Stimulated activated CD4-positive, alpha-beta T cell treated with anti-CD3 and anti-CD28 coated beads, TNF-alpha, amount 100 ng/mL, for 24 hours (primary cell): ENCODE results near the gene SLC39A11.

Source experiments
- DNase-seq, 3 experiments: peaks; one replicate each; pipeline ENCODE4 v3.0.0-alpha.2; 2020; ENCODE audit warnings: low read depth in 3 of 3

Gene SLC39A11

DNA sequence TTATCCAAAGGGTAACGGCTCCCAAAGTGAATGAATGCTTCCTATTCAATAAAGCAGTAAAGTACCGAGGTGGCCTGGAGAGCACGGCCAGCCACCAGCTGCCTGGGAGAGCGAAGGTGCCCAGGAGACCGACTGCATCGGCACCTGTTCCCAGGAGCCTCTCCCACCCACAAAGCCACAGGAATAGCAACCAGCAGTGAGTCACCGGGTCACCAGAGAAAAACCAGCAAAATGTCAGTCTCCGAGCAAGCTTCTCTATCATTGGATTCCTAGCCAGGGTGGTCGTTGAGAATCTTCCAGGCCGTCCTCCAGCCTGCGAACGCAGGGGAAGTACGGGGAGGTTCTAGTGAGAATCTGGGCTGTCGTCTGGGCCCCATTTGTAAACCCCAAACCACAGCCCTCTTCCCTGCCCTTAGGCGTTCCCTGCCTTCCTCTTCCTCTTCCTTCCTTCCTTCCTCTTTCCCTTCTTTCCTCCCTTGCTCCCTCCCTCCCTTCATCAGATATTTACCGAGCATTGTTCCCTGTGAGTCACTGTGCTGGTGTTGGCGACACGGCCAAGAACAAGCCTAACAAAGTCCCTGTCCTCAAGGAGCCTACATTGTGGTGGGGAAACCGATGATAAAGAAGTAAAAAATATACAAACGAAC, 114.6 kb downstream of the SLC39A11 start:
- DNase-seq = no peak

DNA sequence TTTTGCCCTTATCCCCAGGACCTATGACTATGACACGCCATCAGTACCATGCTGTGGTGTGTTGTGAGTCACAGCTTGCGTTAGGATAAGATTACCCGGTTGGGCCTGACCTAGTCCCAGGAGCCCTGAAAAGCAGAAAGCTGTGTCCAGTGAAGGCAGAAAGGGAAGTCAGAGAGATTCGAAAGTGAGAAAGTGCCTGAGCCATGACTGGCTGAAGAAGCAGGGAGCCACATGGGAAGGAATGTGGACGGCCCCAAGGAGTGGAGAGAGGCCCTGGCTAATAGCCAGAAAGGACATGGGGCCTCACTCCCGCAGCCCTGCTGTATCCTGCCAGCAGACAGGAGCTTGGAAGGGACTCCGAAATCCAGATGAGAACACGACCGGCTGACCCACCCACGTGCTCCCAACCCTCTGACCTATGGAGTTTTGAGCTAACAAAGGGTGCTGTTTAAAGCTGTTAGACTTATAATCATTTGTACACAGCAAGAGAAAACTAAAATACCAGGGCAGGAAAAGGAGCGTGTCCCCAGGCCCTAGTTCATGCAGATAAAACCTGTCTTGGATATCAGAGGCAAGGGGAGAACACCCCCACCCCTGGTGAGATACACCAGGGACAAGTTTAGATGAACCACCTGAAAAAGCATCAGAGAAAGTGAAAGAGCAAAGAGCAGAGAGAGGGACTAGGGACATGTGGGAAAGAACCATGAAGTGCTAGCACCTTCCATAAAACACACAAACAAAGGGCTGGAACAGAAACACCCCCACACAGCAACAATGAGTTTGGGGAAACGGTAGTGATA, 115.3 kb downstream of the SLC39A11 start:
- no peak for DNase-seq

DNA sequence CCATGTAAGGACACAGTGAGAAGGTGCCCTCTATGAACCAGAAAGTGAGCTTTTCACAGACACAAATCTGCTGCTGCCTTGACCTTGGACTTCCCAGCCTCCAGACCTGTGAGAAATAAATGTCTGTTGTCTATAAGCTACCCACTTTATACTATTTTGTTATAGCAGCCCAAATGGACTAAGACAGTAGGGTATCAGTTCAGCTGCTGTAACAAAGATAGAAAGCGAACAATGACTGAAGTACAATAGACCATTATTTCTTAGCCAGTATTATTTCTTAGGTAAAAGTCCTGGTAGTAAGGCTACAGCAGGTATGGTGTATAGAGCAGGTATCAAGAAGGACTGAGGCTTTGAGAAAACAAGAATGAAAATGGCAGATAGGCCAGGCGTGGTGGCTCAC, 117.0 kb downstream of the SLC39A11 start:
- no peak for DNase-seq

DNA sequence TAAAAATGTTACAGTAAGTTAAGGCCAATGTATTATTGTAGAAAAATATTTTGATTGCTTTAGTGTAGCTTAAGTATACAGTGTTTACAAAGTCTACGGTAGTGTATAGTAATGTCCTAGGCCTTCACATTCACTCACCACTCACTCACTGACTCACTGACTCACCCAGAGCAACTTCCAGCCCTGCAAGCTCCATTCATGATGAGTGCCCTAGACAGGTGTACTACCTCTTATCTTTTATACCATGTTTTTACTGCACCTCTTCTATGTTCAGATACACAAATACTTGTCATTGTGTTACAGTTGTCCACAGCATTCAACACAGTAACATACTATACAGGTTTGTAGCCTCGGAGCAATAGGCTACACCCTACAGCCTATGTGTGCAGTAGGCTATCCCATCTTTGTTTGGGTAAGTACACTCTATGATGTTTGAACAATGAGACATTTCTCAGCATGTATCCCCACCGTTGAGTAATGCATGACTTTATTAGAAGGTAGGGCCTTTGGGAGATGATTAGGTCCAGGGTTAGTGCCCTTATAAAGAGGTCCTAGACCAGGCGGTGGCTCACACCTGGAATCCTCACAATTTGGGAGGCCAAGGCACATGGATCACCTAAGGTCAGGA, 117.8 kb downstream of the SLC39A11 start:
- DNase-seq = no peak

DNA sequence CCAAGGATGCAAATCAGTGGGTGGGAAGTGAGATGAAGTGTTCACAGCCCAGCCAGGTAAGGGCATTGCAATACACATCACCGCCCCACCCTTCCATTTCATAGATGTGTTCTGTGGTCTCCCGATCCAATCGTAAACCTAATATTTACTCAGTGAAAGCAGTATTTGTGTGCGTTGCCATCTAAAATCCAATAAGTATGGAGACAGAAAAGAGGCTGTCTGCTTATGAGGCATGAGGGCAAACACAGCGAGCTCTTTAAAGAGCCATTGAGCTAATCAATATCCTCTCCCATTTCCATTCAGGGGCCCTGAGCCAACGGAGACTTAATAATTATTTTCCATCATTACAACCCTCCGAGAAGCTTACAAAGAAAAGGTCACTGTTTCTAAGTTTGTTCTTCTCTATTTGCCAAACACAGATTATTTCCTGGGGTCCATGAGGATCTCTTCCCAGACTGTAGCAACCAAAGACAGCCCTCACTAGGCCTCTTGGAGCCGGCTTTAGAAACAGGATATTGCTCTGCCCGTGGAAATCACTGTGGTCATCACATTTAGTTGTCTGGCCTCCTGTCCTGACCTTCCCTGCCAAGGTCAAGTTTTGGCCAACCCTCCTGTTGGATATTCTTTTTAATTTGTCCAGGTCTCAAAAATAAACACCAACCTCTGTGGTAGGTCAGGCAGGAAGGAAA, 120.1 kb downstream of the SLC39A11 start:
- DNase-seq = no peak

DNA sequence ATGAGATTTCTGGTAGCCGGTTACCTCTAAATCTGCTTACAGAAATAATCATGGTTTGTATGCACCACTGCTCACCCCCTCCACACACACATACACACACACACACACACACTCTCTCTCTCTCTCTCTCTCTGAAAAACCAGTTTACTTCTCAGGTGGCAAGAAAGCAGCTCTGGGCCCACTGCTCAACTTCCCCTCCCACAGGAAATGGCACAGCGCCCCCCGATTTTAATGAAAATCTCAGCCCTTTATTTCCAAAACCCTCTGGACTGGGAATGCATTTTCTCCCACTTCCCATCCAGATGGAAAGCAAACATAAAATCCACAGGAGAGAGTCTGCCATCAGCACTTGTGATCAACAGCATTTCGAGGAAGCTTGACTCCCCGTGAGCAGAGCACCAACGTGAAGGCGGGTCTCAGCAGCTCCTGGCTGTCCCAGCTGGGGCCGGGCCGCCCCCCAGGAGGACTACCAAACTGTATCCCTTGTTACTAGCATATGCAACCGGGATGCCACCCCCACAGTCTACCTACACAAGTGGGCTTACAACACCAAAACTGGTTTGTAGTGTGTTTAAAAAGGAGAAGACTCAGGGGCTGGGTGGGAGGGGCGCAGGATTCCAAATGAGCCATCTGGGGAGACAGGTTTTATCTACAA, 121.1 kb downstream of the SLC39A11 start:
- no peak for DNase-seq

DNA sequence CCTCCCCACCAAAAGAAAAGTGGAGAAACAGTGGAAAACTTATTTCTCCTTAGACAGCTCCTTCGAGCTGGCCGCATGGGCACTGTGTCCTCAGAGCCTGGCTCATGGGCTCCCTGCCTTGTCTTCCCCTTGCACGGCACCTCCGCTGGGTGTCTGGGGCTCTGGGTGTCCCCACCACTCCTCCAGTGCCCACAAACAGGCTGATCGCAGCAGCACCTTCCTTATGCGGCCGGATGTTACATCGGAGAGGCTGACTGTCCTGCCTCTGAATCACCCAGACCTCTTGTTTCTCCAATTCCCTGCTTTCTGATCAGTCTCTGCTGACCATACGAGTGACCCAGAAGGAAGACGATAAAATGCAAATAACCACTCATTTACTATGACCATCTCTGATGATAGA, 121.7 kb downstream of the SLC39A11 start:
- DNase-seq = no peak

DNA sequence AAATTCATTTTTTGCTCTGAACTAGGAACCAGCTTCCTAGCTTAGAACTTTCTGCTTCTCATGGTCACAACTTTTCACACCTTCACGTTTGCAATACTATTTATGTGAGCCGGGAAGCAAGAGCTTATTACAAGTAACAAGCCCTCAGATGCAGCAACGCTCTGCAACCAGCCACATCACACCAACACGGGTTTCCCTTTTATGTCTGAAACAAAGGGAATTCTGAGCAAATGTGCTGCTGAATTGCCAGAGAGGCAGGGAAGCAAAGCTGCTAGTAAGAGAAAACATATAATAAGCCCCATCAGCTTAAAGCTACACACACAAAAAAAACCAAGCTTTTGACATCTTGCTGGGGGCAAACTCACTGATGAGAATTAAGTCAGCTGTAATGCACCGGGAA, 122.2 kb downstream of the SLC39A11 start:
- DNase-seq = no peak

DNA sequence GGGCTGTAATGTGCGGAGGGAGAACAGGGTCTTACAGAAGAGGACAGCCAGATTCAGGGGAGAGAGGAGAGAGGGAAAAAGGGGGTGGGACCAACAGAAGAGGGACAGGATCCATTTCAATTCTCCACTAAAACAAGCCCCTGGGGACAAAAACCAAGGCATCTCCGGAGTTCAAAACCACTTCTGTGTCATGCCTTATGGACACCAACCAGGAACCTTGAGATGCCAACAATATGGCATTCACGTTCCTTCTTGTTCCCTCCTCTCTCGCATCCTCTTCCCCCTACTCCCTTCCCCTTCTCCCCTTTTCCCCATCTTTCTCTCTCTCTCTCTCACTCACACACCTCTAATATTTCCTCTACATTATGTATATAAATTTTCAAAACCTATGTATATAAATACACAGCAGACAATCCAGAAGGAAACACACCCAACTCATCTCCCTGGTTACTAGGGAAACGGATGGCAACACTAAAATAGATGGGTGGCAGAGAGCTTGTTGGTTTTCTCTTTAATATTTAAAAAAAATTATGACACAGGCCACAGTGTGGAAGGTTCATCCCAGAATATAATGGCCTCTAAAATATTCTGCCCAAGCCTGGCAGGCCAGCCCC, 123.1 kb downstream of the SLC39A11 start:
- DNase-seq = no peak

DNA sequence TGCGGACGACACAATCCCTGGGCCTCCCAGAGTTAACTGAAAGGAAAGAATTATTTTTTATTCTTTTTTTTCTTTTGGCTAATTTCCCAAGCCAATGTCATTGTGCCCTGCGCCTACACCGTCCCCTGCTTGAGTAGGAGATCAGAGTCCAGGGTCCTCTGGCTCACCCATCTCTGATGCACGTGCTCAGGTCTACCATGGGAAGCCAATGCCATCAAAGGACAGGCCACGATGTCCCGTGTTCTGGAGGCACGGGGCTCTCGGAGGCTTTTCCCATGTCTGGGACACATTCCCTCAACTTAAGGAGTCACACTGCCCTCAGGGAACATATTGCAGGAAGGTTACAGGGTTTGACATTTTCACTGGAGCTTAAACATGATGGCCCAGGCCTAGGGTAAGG, 123.7 kb downstream of the SLC39A11 start:
- no peak for DNase-seq

DNA sequence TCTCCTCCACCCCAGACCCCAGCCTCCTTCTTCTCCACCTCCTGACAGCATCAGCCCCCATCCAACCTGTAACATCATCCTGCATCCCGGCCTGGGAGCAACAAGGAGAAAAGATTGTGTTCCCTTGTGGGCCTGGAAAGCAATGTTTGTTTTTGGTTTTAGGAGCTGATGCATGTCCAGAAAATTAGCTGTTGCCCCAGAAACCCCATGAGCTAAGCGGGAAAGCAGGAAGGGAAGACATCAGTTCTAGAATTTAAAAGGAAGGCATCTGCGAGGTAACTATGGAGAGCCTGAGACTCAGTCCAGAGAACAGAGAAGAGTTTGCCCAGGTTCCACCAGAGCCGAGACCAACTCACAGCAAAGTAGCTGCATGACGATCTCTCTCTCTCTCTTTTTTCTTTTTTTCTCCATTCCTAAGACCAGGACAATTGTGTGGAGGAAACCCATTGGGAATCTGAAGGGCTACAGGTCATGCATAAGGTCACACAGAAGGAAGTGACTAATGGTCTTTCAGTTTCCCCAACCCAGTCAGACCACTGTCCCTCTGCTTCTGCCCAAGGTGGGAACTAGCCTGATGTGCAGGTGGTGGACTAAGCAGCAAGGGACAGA, 124.4 kb downstream of the SLC39A11 start:
- DNase-seq = no peak

DNA sequence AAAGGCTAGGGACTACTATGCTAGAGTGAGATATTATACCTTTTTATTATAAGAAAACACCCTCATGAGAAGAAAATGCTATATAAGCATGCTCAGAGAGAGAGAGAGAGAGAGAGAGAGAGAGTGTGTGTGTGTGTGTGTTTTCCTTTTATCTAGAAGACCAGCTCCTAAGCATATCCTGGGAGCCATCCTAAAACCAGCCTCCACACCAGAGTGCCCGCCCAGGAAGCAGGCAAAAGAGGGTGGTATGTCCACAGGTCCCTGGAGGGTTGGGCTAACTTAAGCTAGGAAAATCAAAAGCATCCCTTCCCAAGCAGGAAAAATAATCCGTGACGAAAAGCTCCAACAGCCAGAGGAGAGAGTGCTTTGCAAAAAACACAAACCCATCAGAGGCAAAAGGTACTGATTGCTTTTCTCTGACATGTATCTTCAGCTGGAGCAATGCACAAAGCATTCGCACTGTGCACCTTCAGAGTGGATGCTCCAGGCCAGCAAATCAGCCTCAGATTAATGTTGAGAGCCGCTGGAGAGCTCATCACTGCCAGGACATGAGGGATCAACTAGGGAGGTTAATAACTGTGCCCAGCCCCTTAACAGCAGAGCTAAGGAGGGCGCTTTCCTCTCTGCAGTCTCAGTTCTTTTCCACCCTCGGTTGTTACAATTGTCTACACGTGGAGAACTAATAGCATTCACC, 125.1 kb downstream of the SLC39A11 start:
- DNase-seq = no peak

DNA sequence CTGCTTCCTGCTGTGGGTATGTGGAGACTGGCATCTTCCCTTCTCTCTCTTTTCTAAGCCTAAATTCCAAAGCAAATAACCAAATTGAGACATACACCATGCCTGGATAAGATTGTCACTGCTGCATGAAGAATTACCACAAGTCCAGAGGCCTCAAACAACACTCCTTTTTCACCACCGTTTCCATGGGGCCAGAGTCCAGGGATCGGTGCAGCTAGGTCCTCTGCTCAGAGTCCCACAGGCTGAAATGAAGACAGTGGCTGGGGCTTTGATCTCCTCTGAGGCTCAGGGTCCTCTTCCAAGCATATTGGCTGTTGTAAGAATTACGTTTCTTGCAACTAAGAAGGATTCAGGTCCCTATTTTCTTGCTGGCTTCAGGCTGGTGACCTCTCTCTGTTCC, 130.4 kb downstream of the SLC39A11 start:
- no peak for DNase-seq

DNA sequence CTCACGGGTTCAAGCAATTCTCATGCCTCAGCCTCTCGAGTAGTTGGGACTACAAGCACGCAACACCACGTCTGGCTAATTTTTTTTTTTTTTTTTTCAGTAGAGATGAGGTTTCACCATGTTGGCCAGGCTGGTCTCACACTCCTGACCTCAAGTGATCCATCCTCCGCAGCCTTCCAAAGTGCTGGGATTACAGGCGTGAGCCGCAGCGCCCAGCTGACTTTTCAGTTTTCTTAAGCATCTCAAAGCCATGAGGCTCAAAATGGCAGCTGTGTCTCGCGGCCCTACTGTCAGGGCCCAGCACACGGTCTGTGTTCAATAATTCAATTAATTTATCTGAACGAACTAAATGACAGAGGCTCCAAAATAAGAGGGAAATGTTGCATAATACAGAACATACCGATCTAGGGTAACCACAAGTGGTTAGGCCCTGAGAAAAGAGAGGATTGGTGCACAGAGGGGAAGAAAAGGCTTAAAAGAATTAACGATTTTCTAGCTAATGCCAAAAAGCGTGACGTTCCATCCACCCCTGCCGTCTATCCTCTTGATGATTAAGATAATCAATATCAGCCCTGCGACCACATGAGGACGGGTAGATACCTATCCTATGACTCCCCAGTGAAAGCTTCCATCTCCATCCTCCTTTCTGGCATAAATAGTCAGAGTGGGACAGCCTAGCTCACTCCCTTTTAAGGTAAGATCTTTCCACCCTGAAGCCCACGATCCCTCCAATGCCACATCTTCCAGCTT, 136.9 kb downstream of the SLC39A11 start:
- no peak for DNase-seq

DNA sequence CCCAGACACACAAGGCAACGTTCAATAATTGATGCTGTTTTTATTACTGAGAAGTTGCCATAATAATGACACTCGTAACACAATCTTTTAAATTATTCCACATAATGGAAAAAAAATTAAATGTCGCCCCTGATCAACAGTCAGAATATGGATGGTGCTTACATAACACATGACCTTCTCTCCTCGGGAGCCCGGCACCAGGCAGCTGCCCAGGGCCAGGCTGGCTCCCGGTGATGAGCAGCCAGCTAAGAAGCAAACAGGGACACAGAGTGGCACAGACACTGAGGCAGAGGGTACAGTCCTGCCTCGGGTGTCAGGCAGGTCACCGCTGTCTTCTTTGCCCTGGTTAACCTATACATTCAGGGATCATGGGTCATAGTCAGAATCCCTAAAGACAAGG, 137.9 kb downstream of the SLC39A11 start:
- DNase-seq = no peak

DNA sequence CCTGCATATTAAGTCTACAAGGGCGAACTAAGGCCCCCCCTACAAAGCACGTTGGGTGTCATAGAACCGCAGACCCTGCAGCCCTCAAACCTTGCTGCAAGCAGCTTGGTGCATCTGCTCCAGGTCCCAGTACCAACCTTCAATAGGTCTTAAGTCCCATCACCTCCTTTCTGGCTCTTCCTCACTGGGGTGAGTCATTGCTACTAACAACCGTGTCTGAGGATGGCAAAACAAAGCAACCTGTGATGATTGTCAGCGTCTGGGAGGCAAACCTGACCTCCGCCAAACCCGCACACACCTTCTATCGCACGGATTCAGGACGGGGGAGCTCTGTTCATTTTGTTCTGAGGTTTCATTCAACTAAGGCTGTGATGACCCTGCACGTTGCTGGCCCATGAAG, 138.9 kb downstream of the SLC39A11 start:
- DNase-seq = no peak

DNA sequence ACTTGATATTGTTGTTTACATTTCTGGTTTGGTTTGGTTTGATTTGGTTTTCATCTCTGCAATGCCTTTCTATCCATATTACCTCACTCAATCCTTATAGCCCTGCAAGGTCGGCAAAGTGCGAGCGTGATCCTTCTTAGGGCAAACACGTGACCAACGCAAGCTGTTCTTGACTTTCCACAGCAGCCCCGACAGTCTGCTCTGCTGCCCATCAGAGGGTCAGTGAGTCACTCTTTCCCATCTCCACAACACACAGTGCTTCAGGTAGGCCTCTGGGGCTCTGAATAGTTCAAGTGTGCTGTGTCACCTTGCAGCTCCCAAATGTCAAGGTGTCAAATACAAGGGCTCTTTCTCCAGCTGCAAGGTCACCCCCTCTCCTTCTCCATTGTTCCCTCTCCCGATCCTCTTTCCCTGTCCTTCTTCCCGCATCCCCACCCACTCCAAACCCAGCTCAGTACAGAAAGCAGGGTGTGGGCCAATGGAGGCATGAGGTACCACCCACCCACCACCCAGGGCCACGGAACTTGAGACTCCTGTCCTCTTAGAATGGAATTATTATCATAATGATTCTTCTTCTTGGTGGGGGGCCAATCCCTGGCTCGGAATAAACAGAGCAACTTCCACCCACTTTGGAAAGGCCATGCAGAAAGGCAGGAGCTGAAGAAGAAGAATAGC, 139.7 kb downstream of the SLC39A11 start:
- no peak for DNase-seq

DNA sequence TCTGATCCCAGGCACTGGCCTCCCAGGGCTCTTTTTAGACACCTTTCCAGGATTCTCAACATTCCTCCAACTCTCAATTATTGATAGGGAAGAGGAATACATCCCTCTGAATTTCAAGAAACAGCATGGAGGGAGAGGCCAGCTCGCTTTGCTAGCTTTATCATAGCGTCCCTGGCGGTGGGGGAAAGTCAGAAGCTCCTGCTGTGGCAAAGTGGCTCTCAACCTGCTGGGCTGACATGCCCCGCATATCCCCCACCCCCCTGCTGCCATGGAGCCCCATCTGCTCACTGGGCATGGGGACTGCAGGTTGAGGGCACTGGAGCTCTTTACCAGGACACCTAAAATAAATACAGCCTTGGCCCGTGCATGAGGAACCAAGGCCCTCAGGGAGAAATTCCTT, 140.3 kb downstream of the SLC39A11 start:
- no peak for DNase-seq

DNA sequence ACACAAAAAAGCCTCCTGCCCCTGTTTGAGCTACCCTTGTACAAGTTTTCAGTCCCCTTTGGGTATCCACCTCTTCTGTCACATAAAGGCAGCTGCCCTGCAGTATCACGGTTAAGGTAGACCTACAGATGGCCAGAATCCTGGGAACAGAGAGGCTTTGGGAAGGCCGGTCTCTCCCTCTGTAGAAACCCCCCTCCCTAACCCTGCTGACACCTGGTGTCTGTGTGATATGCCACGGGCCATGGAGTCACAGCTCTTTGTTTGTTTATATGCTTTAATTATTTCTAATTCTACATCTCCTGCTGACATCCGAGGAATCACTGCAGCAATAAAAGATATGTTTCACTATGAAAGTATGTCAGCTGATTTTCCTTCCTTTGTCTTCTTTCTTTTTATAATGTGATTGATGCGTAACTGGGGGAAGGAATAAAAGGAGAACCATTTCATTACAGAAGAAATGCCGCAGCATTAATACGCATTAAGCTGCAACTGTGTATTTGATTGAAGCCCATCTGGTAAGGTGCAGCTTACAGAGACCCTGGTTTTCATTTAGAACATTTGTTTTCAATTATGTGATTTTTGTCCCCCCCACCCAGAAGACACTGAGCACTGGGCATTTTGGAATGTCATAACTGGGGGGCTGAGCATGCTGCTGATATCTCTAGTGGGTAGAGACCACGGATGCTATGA, 142.1 kb downstream of the SLC39A11 start:
- DNase-seq = no peak
